Kidney glomerular epithelial cell (primary cell): ENCODE results near the gene GALNTL6.
"Not testable (repeated sequence)": the region's sequence is repeated elsewhere in the genome, so short reads cannot be mapped to it uniquely, and the experiment has no call there.

Source experiments
- DNase-seq: peaks from one replicate; lab custom pipeline; 2025; lab: John Stamatoyannopoulos, UW

The GALNTL6 gene

GRCh38 chr4:172758586-172759340 is 945.6 kb downstream of the GALNTL6 start:
- no peak for DNase-seq

GRCh38 chr4:172760512-172760911 is 947.3 kb downstream of the GALNTL6 start:
- no peak for DNase-seq

GRCh38 chr4:172762895-172763294 is 949.7 kb downstream of the GALNTL6 start:
- no peak for DNase-seq

GRCh38 chr4:172770787-172771186 is 957.6 kb downstream of the GALNTL6 start:
- DNase-seq: no peak

- no peak for DNase-seq
Observed at GRCh38 chr4:172772781-172773180, 959.6 kb downstream of the GALNTL6 start.

GRCh38 chr4:172776203-172776861 is 963.1 kb downstream of the GALNTL6 start:
- DNase-seq: peak; percentile 40

GRCh38 chr4:172777729-172778431 is 964.7 kb downstream of the GALNTL6 start:
- no peak for DNase-seq

- no peak for DNase-seq
Observed at GRCh38 chr4:172778583-172778982, 965.4 kb downstream of the GALNTL6 start.

GRCh38 chr4:172780566-172781081 is 967.4 kb downstream of the GALNTL6 start:
- no peak for DNase-seq

- no peak for DNase-seq
Observed at GRCh38 chr4:172785613-172786012, 972.4 kb downstream of the GALNTL6 start.

- no peak for DNase-seq
Observed at GRCh38 chr4:172786039-172786792, 973.0 kb downstream of the GALNTL6 start.

- DNase-seq: no peak
Observed at GRCh38 chr4:172787111-172787510, 973.9 kb downstream of the GALNTL6 start.

- DNase-seq: no peak
Observed at GRCh38 chr4:172791841-172792240, 978.6 kb downstream of the GALNTL6 start.

- DNase-seq: no peak
Observed at GRCh38 chr4:172793565-172794306, 980.5 kb downstream of the GALNTL6 start.

GRCh38 chr4:172794307-172794703 is 981.1 kb downstream of the GALNTL6 start:
- DNase-seq: no peak

GRCh38 chr4:172797281-172797680 is 984.1 kb downstream of the GALNTL6 start:
- DNase-seq: not testable (repeated sequence)

GRCh38 chr4:172802032-172802431 is 988.8 kb downstream of the GALNTL6 start:
- DNase-seq: peak; percentile 12

GRCh38 chr4:172806841-172807240 is 993.6 kb downstream of the GALNTL6 start:
- no peak for DNase-seq

GRCh38 chr4:172808196-172808595 is 995.0 kb downstream of the GALNTL6 start:
- no peak for DNase-seq

GRCh38 chr4:172809319-172809718 is 996.1 kb downstream of the GALNTL6 start:
- DNase-seq: no peak

- no peak for DNase-seq
Observed at GRCh38 chr4:172813359-172813923, 1000.2 kb downstream of the GALNTL6 start.
